DMS153 (cell line): Measurements from ENCODE around the gene PPP1R12B.

Source experiments
- DNase-seq: peaks from one replicate; lab custom pipeline; 2025; lab: John Stamatoyannopoulos, UW

The PPP1R12B gene

DNA sequence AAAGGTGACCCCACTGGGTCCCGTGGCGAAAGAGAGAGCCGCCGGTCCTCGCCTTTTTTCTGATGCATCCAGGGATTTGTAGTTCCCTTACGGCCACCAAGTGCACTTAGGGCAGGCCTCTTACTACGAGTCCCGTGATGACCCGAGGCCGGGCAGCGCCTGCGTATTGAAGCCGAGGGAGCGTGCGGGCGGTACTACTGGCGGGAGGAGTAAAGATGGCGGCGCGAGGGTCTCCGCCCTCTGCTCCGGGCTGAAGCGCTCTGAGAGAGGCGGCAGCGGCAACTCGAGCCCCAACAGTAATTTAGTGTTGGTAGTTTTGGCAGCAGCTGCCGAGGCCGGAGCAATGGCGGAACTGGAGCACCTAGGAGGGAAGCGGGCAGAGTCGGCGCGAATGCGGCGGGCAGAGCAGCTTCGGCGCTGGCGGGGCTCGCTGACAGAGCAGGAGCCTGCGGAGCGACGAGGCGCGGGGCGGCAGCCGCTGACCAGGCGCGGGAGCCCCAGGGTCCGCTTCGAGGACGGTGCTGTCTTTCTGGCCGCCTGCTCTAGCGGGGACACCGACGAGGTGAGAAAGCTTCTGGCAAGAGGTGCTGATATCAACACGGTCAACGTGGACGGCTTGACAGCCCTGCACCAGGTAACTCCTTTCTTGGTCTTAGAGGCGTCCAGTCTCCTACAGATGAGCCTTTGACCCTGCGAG, at the start of gene PPP1R12B:
TSS of gene PPP1R12B (plus strand) at position 191 of the 697 bp plus-strand sequence. CDS start at position 344, 153 bp downstream.
- DNase-seq: peak; percentile 100

GRCh38 chr1:202302166-202302565, 46.3 kb upstream of the PPP1R12B start:
- no peak for DNase-seq

DNA sequence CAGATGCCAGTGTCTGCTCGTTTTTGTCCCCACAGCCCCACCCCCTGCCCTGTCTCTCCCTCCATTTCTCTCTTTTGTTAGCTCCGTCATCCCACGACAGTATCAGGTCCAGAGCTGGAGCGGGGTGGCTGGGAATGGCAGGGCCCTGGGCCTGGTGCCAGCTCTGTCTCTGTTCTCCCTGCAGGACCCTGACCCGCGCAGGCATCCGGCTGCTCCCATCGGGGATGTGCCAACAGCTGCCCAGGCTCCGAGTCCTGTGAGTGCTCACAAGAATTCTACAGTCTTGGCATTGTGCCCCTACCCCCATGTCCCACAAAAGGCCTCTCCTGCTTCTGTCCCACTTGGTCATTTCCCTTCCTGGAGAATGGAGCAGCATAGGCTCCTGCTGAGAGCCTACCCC, 44.1 kb upstream of the PPP1R12B start:
- DNase-seq: no peak

GRCh38 chr1:202305168-202305567, 43.3 kb upstream of the PPP1R12B start:
- no peak for DNase-seq

DNA sequence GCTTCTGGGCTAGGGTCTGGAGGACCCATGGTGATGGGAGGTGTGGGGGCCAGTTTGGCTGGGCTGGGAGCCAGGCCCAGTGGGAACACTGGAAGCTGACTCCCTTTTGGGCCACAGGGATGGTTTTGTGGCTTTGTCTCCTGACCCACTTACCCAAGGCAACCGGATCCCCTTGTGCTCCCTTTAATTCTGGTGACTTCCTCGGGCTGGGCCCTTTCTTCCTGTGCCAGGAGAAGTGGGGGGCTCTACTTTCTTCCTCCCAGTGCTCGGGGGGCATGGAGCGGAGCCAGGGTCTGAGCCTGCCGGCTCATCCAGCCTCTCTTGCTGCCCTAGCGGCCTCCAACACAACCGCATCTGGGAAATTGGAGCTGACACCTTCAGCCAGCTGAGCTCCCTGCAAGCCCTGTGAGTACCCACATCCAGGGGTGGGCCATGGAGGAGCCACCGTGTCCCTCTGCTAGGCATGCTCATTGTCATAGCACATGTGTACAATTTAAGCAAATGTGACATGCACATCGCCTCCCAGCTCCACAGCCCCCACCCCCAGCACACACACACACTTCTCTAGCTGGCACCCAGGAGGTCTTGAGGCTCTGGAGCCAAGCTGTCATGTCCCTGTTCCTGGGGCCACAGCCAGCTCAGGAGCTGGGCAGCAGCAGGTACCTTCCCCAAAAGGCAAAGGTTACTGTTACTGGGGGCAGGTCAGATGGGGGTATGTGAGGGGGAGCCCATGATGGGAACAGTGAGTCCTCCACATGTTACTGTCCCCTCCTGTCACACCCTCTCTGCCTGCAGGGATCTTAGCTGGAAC, 41.8 kb upstream of the PPP1R12B start:
- DNase-seq: no peak

DNA sequence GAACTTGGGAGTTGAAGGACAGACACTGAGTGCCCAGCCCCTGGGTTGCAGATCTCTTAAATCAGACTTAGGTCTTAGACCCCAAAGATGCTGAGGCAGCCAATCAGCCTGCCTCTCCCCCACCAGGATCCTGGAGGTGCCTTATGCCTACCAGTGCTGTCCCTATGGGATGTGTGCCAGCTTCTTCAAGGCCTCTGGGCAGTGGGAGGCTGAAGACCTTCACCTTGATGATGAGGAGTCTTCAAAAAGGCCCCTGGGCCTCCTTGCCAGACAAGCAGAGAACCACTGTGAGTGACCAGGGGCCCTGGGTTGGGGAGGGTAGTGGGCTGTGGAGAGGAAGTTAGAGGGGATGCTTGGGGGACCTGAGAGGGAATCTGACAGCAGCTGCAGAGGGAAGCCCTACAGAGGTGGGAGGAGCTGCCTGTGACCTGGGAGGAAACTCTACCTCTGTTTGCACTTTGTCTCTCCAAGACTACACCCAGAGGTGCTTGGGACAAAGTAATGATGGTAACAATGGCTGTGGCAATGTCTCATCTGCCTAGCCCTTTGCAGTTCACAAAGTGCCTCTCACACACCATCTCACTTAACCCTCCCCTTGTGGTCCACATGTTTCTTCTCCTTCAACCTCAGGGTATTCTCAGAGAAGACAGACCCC, 38.3 kb upstream of the PPP1R12B start:
- no peak for DNase-seq

- no peak for DNase-seq
These were observed 37.8 kb upstream of the PPP1R12B start for GRCh38 chr1:202310746-202311145.

DNA sequence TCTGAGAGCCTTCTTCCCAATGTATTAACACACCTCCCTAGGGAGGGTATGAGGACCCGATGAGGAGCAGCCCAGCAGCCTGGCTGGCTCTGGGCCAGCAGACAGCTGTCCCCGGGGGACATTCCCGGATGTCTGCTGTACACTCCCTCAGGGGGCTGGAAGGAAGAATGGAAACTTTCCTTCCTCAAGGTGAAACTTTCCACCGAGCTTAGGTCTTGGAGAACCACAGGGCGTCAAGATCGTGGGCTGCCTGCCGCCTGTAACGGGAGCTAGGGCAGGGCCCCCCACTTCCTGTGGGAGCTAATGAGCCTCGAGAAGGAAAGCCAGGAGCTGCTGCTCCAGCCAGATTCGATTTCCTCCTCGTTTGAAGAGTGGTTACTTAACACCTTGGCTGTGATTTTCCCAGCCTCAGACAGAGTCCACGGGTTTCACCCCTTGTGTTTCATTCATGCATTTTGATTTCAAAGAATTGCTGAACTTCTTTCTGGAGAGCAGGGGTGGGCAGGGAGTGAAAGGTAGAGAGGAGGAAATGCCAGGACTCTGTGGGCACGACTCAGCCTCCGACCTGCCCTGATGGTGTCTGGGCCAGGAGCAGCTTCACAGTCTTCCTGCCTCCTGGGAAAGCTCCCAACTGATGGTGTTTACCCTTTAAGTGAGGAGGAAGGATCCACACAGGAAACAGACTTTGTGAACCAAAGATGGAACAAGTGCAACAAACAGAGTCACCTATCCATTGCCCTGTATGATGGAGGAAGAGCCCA, 36.4 kb upstream of the PPP1R12B start:
- DNase-seq: no peak

DNA sequence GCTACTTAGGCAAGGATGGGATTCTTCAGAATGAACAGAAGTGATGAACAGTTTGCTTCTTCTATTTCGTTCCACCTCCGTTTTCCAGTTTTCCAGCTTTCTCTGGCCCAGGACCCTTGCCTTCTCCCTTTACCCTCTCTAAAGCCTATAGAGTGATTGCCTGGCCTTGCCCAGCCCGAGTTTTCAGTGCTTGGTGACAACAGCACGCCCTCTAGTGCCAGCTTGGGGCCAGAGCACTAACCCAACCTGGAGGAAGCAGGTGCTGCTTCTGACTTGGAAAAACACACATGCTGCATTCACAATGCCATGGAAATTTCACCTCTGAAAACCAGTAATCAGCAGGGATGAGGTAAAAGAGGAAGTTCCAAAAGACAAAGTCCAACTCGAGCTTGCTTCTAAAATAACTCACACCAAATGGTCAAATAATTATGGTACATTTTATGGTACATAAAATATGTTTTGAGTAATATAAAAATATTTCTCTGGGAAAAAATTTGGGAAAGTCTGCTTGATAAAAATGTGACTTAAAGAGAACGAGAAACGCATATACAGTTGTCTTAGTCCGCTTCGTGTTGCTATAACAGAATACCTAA, 32.8 kb upstream of the PPP1R12B start:
- peak; percentile 69 for DNase-seq

DNA sequence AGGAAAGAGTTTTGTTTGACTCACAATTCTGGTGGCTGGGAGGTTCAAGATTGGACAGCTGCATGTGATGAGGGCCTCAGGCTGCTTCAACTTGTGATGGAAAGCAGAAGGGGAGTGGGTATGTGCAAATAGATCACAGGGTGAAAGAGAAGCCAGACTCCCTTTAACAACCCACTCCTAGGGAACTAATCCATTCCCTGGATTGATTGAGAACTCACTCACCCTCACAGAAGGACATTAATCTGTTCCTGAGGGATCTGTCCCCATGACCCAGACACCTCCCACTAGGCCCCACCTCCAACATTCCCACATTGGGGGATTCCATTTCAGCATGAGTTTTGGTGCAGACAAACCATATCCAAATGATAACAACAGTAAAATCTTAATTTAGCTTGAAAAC, 32.3 kb upstream of the PPP1R12B start:
- DNase-seq: no peak

- DNase-seq: no peak
These were observed 30.3 kb upstream of the PPP1R12B start for GRCh38 chr1:202317941-202318925.

GRCh38 chr1:202319381-202320080, 29.0 kb upstream of the PPP1R12B start:
- no peak for DNase-seq

GRCh38 chr1:202320081-202320405, 28.5 kb upstream of the PPP1R12B start:
- DNase-seq: no peak

GRCh38 chr1:202323731-202324130, 24.8 kb upstream of the PPP1R12B start:
- DNase-seq: no peak

DNA sequence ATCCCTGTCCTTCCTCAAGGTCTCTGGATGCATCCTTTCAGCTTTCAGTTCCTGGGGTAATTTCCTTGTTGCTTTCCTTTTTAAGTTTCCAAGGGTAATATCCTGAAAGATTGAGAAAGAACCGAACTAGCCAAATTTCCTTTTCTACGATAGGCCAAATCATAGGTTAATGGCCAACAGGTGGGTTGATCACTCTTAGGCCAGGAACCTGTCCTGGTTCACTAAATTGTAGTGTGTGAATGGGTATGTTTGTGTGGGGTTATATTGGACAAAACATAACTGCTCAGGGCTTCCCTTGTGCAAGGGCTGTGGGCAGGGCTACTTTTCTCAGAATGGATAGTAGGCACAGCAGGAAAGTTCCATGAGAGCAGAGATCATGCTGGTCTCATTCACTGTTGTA, 23.9 kb upstream of the PPP1R12B start:
- DNase-seq: no peak

DNA sequence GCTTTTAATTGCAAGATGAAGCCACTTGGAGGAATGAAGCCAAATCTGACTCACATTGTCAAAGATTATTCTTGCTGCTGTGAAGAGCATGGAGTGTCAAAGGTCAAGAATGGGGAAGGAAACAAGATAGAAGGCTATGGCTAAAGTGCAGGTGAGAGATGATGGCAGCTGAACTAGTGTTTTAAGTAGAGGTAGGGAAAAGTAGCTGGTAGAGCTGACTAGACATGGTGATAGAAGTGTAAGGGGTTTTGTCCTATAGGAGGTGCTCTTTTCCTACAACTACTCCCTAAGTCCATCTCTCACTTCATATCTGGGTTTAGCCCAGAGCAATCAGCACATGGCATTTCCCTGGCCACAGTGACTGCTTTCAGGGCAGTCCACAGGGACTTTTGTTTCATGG, 18.6 kb upstream of the PPP1R12B start:
- no peak for DNase-seq

DNA sequence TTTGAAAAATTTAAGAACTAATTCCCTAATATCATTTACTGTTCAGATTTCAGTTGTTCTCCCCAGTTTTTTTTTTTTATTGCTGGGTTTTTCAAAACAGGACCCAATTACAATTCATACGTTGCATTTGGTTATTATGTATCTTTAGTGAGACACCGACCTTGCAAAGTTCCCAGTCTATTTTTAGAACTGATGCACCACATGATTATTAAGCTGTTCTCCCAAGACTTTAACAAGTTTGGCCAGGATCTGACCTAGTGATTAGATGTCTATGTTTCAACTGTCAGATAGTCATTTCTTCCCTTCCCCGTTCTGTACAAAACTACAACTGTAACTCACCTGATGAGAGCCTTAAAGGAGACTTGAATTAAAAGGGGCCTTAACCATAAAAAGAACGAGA, 14.6 kb upstream of the PPP1R12B start:
- DNase-seq: no peak

- peak; percentile 18 for DNase-seq
These were observed 4.7 kb upstream of the PPP1R12B start for GRCh38 chr1:202343652-202344349.

- DNase-seq: no peak
These were observed 442 bp upstream of the PPP1R12B start for GRCh38 chr1:202348005-202348508.
